ENCODE measurements around the gene MAGEA11.

The MAGEA11 gene

GRCh38 chrX:149716632-149717031 is 4.8 kb downstream of the MAGEA11 start:
- TF ChIP-seq REST (IDR thresholded peaks at IDR 0.05; ENCODE audit: low read depth) (no peak), RAD21 (IDR thresholded peaks at IDR 0.05; ENCODE audit: low read depth) (no peak), TCF12 (IDR thresholded peaks at IDR 0.05; ENCODE audit: low read depth) (no peak), MAX (IDR thresholded peaks at IDR 0.05) (no peak), TAF1 (IDR thresholded peaks at IDR 0.05; ENCODE audit: low read depth) (no peak)

GRCh38 chrX:149717803-149718202 is 5.9 kb downstream of the MAGEA11 start:
- no peak for TF ChIP-seq TCF12 (IDR thresholded peaks at IDR 0.05; ENCODE audit: low read depth)
- TF ChIP-seq EP300 (IDR thresholded peaks at IDR 0.05; ENCODE audit: borderline replicate concordance) = no peak
- TF ChIP-seq RAD21 (IDR thresholded peaks at IDR 0.05; ENCODE audit: low read depth) = no peak
- TF ChIP-seq TAF1 (IDR thresholded peaks at IDR 0.05; ENCODE audit: low read depth) = no peak
- TF ChIP-seq NFIC (IDR thresholded peaks at IDR 0.05) = no peak
- no peak for TF ChIP-seq YY1 (IDR thresholded peaks at IDR 0.05; ENCODE audit: low read depth)
- TF ChIP-seq CEBPB (IDR thresholded peaks at IDR 0.05) = no peak
- TF ChIP-seq CREB1 (IDR thresholded peaks at IDR 0.05; ENCODE audit: low read depth) = no peak
- TF ChIP-seq EGR1 (IDR thresholded peaks at IDR 0.05) = no peak
- no peak for TF ChIP-seq ZBTB7A (IDR thresholded peaks at IDR 0.05; ENCODE audit: low read depth)
- no peak for TF ChIP-seq FOXM1 (IDR thresholded peaks at IDR 0.05; ENCODE audit: borderline replicate concordance, low read depth)
- no peak for TF ChIP-seq MAX (IDR thresholded peaks at IDR 0.05)
- TF ChIP-seq USF1 (IDR thresholded peaks at IDR 0.05) = no peak
- no peak for TF ChIP-seq TEAD4 (IDR thresholded peaks at IDR 0.05)
- no peak for TF ChIP-seq REST (IDR thresholded peaks at IDR 0.05; ENCODE audit: low read depth)

- TF ChIP-seq EP300 (IDR thresholded peaks at IDR 0.05; ENCODE audit: borderline replicate concordance) = no peak
- no peak for TF ChIP-seq YY1 (IDR thresholded peaks at IDR 0.05; ENCODE audit: low read depth)
- no peak for TF ChIP-seq RAD21 (IDR thresholded peaks at IDR 0.05; ENCODE audit: low read depth)
- no peak for TF ChIP-seq TCF12 (IDR thresholded peaks at IDR 0.05; ENCODE audit: low read depth)
- TF ChIP-seq USF1 (IDR thresholded peaks at IDR 0.05) = no peak
- TF ChIP-seq EGR1 (IDR thresholded peaks at IDR 0.05) = no peak
- no peak for TF ChIP-seq NFIC (IDR thresholded peaks at IDR 0.05)
- TF ChIP-seq REST (IDR thresholded peaks at IDR 0.05; ENCODE audit: low read depth) = no peak
- no peak for TF ChIP-seq CREB1 (IDR thresholded peaks at IDR 0.05; ENCODE audit: low read depth)
- TF ChIP-seq ZBTB7A (IDR thresholded peaks at IDR 0.05; ENCODE audit: low read depth) = no peak
- no peak for TF ChIP-seq FOXM1 (IDR thresholded peaks at IDR 0.05; ENCODE audit: borderline replicate concordance, low read depth)
These were observed 6.9 kb downstream of the MAGEA11 start for GRCh38 chrX:149718757-149719156.

- TF ChIP-seq ZBTB7A (IDR thresholded peaks at IDR 0.05; ENCODE audit: low read depth) = no peak
- no peak for TF ChIP-seq MAX (IDR thresholded peaks at IDR 0.05)
- no peak for TF ChIP-seq REST (IDR thresholded peaks at IDR 0.05; ENCODE audit: low read depth)
- TF ChIP-seq FOXM1 (IDR thresholded peaks at IDR 0.05; ENCODE audit: borderline replicate concordance, low read depth) = no peak
- TF ChIP-seq CEBPB (IDR thresholded peaks at IDR 0.05) = no peak
- no peak for TF ChIP-seq YY1 (IDR thresholded peaks at IDR 0.05; ENCODE audit: low read depth)
- no peak for TF ChIP-seq EGR1 (IDR thresholded peaks at IDR 0.05)
- TF ChIP-seq USF1 (IDR thresholded peaks at IDR 0.05) = no peak
- no peak for TF ChIP-seq EP300 (IDR thresholded peaks at IDR 0.05; ENCODE audit: borderline replicate concordance)
- no peak for TF ChIP-seq TEAD4 (IDR thresholded peaks at IDR 0.05)
- TF ChIP-seq RAD21 (IDR thresholded peaks at IDR 0.05; ENCODE audit: low read depth) = no peak
- TF ChIP-seq CREB1 (IDR thresholded peaks at IDR 0.05; ENCODE audit: low read depth) = no peak
- no peak for TF ChIP-seq TCF12 (IDR thresholded peaks at IDR 0.05; ENCODE audit: low read depth)
- no peak for TF ChIP-seq TAF1 (IDR thresholded peaks at IDR 0.05; ENCODE audit: low read depth)
- TF ChIP-seq NFIC (IDR thresholded peaks at IDR 0.05) = no peak
These were observed 8.3 kb downstream of the MAGEA11 start for GRCh38 chrX:149720021-149720689.
